Thyroid gland (tissue), 4 donors: ENCODE measurements around the gene STYXL1.

Experiments
- POLR2A ChIP-seq, 2 donors: fragments of 450-650 bp; IDR thresholded peaks; one replicate each; pipeline ENCODE4 v1.6.1; 2017; ENCODE audit warnings: antibody characterized with exemption in 2 of 2, mild to moderate bottlenecking in 2 of 2, moderate library complexity in 1 of 2
- TF ChIP-seq, protein P1 (sequence below), 6 experiments: fragments of 200-600 bp in 3 of 6; fragments of 450-650 bp in 3 of 6; sonication (generic) in 3 of 6; IDR thresholded peaks; one replicate each; pipeline ENCODE4 v1.5.1; 2016 to 2019; ENCODE audit warnings: antibody characterized with exemption in 6 of 6, mild to moderate bottlenecking in 2 of 6, inconsistent platforms in 1 of 6, moderate library complexity in 1 of 6

GRCh38 chr7:75953431-75953830, 94.4 kb downstream of the STYXL1 start:
- TF ChIP-seq, protein P1, sequence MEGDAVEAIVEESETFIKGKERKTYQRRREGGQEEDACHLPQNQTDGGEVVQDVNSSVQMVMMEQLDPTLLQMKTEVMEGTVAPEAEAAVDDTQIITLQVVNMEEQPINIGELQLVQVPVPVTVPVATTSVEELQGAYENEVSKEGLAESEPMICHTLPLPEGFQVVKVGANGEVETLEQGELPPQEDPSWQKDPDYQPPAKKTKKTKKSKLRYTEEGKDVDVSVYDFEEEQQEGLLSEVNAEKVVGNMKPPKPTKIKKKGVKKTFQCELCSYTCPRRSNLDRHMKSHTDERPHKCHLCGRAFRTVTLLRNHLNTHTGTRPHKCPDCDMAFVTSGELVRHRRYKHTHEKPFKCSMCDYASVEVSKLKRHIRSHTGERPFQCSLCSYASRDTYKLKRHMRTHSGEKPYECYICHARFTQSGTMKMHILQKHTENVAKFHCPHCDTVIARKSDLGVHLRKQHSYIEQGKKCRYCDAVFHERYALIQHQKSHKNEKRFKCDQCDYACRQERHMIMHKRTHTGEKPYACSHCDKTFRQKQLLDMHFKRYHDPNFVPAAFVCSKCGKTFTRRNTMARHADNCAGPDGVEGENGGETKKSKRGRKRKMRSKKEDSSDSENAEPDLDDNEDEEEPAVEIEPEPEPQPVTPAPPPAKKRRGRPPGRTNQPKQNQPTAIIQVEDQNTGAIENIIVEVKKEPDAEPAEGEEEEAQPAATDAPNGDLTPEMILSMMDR (IDR thresholded peaks at IDR 0.05), result no peak
- no peak for TF ChIP-seq POLR2A (IDR thresholded peaks at IDR 0.05)
